Body of pancreas (tissue), 4 donors: ENCODE data around the gene TMEM212. TPM values are rescaled to one million over a fixed set of nuclear protein-coding genes. Genes with fewer than 3 reads are reported as not detected.
"Not testable (repeated sequence)": the region's sequence is repeated elsewhere in the genome, so short reads cannot be mapped to it uniquely, and the experiment has no call there.

ENCODE experiments used
- ATAC-seq: fragments of 150-250 bp; one replicate; pipeline ENCODE4 v1.9.1; 2016
- DNase-seq, 4 donors: peaks; one replicate each; pipeline ENCODE4 v3.0.0-alpha.2; 2019
- H3K27ac ChIP-seq, 4 donors: fragments of 200-600 bp; sonication (generic); 1 replicate in 3 of 4; 2 replicates in 1 of 4; pipeline versions ENCODE4 v1.5.1 to v1.6.1; 2016 to 2019; ENCODE audit warnings: mild to moderate bottlenecking in 1 of 4, mixed read lengths in 1 of 4, moderate library complexity in 1 of 4
- H3K27me3 ChIP-seq, 2 donors: fragments of 200-600 bp; sonication (generic); one replicate each; pipeline ENCODE4 v1.6.0; 2016; ENCODE audit warnings: mild to moderate bottlenecking in 1 of 2
- H3K36me3 ChIP-seq, 2 donors: fragments of 200-600 bp; sonication (generic); replicated peaks in 1 of 2; 2 replicates each; pipeline ENCODE4 v1.5.1; 2016; ENCODE audit warnings: low read depth in 2 of 2; ENCODE audit not compliant: insufficient read depth in 1 of 2
- H3K4me1 ChIP-seq: fragments of 200-600 bp; sonication (generic); one replicate; pipeline ENCODE4 v1.6.0; 2016
- H3K4me3 ChIP-seq, 2 donors: fragments of 200-600 bp; sonication (generic); 1 replicate in 1 of 2; 2 replicates in 1 of 2; pipeline ENCODE4 v1.5.1; 2016 to 2019
- H3K9me3 ChIP-seq, 3 donors: fragments of 200-600 bp; sonication (generic); 1 replicate in 2 of 3; 2 replicates in 1 of 3; pipeline ENCODE4 v1.5.1; 2016
- POLR2A ChIP-seq, 3 donors: fragments of 450-650 bp; IDR thresholded peaks; one replicate each; pipeline ENCODE4 v1.6.1; 2016; ENCODE audit warnings: antibody characterized with exemption in 3 of 3, mild to moderate bottlenecking in 2 of 3
- WGBS, 2 donors: methylation state at CpG; one replicate each; pipeline ENCODE4 v1.1.5; 2017; 5-methylcytosine and 5-hydroxymethylcytosine counted together
- intact Hi-C: fragments of 100-400 bp; cut with DNase I; formaldehyde crosslinking; loops from one replicate; pipeline ENCODE4 v1.15.1; 2023
- total RNA-seq, 2 donors: library from RNA; depleted of rRNA; stranded (reverse); fragments of >200 nt; gene quantifications; one replicate each; pipeline ENCODE4 v1.1.0, GENCODE V29; 2016
- TF ChIP-seq, protein P1 (sequence below), 7 experiments: fragments of 450-650 bp in 4 of 7; fragments of 200-600 bp in 3 of 7; sonication (generic) in 3 of 7; IDR thresholded peaks; one replicate each; pipeline ENCODE4 v1.5.1; 2016 to 2019; ENCODE audit warnings: antibody characterized with exemption in 7 of 7

The TMEM212 gene
- total RNA-seq, 2 donors from 2014 or later, result not detected

DNA sequence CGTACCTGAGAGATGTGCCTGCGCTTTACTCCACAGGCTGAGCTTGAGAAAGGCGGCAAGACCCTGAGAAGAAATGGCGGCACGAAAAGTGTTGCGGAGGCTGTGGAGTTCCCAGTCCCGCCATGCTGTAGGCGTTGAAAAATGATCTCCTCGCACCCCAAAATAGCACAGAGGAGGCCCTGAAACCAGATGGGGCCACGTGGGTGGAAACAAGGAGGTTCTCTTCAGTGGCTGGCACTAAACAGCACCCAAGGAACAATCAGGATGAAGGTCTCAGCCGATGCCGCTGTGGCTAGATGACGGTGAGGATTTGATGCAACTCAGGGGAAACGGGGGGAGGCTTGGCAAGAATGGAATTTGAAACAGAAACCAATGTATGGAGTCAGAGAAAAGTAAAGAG is 57.3 kb downstream of the TMEM212 start:
- Histone ChIP-seq H3K4me3 (no peak overlapping the region), H3K4me1 (no peaks in the 10 kb centered on the region), H3K36me3 (no peaks in the 10 kb centered on the region), H3K27ac (no peak overlapping the region), H3K9me3 (no peaks in the 10 kb centered on the region), H3K27me3 (no peaks in the 10 kb centered on the region)
- no peak for TF ChIP-seq POLR2A (IDR thresholded peaks at IDR 0.05)
- TF ChIP-seq, protein P1, sequence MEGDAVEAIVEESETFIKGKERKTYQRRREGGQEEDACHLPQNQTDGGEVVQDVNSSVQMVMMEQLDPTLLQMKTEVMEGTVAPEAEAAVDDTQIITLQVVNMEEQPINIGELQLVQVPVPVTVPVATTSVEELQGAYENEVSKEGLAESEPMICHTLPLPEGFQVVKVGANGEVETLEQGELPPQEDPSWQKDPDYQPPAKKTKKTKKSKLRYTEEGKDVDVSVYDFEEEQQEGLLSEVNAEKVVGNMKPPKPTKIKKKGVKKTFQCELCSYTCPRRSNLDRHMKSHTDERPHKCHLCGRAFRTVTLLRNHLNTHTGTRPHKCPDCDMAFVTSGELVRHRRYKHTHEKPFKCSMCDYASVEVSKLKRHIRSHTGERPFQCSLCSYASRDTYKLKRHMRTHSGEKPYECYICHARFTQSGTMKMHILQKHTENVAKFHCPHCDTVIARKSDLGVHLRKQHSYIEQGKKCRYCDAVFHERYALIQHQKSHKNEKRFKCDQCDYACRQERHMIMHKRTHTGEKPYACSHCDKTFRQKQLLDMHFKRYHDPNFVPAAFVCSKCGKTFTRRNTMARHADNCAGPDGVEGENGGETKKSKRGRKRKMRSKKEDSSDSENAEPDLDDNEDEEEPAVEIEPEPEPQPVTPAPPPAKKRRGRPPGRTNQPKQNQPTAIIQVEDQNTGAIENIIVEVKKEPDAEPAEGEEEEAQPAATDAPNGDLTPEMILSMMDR (IDR thresholded peaks at IDR 0.05), result no peak
- intact Hi-C loops, result no loop called here
- DNase-seq (no peak), ATAC-seq (no peak)
- 89 to 90% methylated on average over 14 of the region's 14 CpGs for WGBS, 2 donors

DNA sequence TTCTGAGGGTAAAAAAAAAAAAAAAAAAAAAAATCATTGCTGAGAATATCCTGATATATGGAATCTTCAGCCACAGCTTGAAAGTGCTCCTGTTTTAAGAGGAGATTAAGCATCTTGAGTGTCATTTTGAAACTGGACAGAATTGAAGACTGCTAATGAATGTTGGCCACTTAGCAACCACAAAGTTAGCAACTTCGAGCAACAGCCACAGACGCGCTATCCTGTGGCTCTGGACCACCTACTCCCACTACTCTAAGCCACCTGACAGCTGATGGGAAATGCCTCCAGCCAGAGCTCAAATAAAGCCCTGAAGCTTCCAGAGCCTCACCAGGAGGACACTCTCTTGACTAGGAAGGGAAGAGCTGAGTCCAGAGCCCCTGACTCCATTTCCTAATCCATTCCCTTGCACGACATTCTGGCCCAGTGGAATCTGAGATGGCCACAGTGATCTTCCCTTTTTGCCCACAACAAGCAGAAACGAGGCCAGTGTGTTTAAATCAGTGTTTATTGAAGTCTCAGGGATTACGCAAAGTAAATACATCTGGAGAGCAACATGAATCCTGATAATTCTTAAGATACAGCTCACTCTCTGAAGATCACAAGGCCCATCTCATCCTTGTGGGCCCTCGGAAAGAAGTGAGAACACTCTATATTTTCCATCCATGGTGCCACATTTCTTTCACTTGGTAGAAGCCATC is 58.6 kb downstream of the TMEM212 start:
- WGBS, 2 donors, result 83 to 84% methylated on average over 6 to 7 of the region's 7 CpGs
- no peak overlapping the region for H3K27ac ChIP-seq
- no peaks in the 10 kb centered on the region for H3K9me3 ChIP-seq
- no peaks in the 10 kb centered on the region for H3K36me3 ChIP-seq
- ATAC-seq (no peak), DNase-seq (no peak)
- no peaks in the 10 kb centered on the region for H3K4me1 ChIP-seq
- no peak overlapping the region for H3K4me3 ChIP-seq
- TF ChIP-seq, protein P1 (IDR thresholded peaks at IDR 0.05), result no peak
- TF ChIP-seq POLR2A (IDR thresholded peaks at IDR 0.05), result no peak
- H3K27me3 ChIP-seq, result no peaks in the 10 kb centered on the region
- intact Hi-C loops, result no loop called here

DNA sequence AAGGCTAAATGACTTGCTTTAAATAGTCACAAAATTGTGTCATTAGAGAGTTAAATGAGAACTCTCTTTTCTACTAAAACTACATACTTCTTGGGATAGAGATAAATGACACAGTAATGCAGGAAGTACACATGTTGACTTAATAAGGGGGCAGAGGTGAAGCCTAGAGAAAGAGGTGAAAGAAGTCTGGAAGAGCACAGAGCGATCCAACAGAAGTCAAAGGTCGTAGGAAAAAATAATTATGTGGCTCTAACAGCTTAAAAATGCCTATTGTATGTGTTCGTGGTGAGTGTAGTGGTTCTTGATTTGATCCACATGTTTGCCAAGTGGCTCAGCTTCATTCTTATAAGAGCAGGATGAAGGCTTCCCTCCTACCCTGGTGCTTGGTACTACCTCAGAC is 61.7 kb downstream of the TMEM212 start:
- DNase-seq, result no peak
- Histone ChIP-seq H3K36me3 (no peaks in the 10 kb centered on the region), H3K4me1 (no peaks in the 10 kb centered on the region), H3K9me3 (no peaks in the 10 kb centered on the region), H3K4me3 (no peak overlapping the region), H3K27ac (no peak overlapping the region), H3K27me3 (no peaks in the 10 kb centered on the region)
- intact Hi-C loops, result no loop called here
- no peak for ATAC-seq
- 78% methylated on average over 3 of the region's 3 CpGs for WGBS, 2 donors
- TF ChIP-seq POLR2A (IDR thresholded peaks at IDR 0.05), result no peak
- TF ChIP-seq, protein P1 (IDR thresholded peaks at IDR 0.05), result no peak

DNA sequence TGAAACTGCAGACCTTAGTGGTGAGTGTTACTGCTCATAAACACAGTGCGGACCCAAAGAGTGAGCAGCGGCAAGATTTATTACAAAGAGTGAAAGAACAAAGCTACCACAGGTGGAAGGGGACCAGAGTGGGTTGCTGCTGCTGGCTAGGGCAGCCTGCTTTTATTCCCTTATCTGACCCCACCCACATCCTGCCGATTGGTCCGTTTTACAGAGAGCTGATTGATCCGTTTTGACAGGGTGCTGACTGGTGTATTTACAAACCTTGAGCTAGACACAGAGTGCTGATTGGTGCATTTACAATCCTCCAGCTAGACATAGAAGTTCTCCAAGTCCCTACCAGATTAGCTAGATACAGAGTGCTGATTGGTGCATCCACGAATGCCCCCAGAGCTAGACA is 63.4 kb downstream of the TMEM212 start:
- H3K27ac ChIP-seq, ATAC-seq, H3K4me3 ChIP-seq, H3K4me1 ChIP-seq, H3K9me3 ChIP-seq, DNase-seq, H3K36me3 ChIP-seq, H3K27me3 ChIP-seq, intact Hi-C loops: not testable (repeated sequence)
- 85 to 87% methylated on average over 6 of the region's 6 CpGs for WGBS, 2 donors

DNA sequence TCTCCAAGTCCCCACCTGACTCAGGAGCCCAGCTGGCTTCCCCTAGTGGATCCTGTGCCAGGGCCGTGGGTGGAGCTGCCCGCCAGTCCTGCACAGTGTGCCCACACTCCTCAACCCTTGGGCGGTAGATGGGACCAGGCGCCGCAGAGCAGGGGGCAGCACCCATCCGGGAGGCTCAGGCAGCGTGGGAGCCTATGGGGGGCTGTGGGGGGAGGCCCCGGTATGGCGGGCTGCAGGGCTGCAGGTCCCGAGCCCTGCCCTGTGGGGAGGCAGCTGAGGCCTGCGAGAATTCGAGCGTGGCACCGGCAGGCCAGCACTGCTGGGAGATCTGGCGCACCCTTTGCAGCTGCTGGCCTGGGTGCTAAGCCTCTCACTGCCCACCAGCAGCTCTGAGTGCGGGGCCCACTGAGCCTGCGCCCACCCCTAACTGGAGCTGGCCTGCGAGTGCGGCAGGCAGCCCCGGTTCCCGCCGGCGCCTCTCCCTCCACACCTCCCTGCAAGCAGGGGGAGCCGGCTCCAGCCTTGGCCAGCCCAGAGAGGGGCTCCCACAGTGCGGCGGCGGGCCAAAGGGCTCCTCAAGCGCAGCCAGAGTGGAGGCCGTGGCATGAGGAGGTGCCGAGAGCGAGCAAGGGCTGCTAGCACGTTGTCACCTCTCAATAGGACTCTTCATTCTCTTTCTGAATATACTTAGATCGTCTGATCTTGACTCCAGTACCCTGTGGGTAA is 64.0 kb downstream of the TMEM212 start:
- DNase-seq (no peak), ATAC-seq (no peak)
- H3K36me3 ChIP-seq, result no peaks in the 10 kb centered on the region
- 82 to 93% methylated on average over 13 to 26 of the region's 33 CpGs for WGBS, 2 donors
- H3K4me1 ChIP-seq, result no peaks in the 10 kb centered on the region
- no peak overlapping the region for H3K27ac ChIP-seq
- no peak for TF ChIP-seq POLR2A (IDR thresholded peaks at IDR 0.05)
- TF ChIP-seq, protein P1 (IDR thresholded peaks at IDR 0.05), result no peak
- intact Hi-C loops, result no loop called here
- H3K9me3 ChIP-seq, result no peaks in the 10 kb centered on the region
- H3K4me3 ChIP-seq, result no peak overlapping the region
- no peaks in the 10 kb centered on the region for H3K27me3 ChIP-seq
